A673 (cell line): ENCODE measurements around the gene HAS3. TPM values are rescaled to one million over a fixed set of nuclear protein-coding genes. Genes with fewer than 3 reads are reported as not detected.

Experiments
- BruUV-seq: library from RNA; stranded (reverse); fragments of 400-500 nt; replicated peaks from 2 replicates; lab custom pipeline; 2021; lab: Mats Ljungman, UMichigan
- CTCF ChIA-PET: fragments of 300-600 bp; sonication (Branson Sonifier 250); formaldehyde crosslinking; loops from one replicate; lab custom pipeline; 2022; ENCODE audit warnings: antibody characterized with exemption; lab: Charles Lee
- POLR2A ChIA-PET: fragments of 300-600 bp; sonication (Branson Sonifier 250); formaldehyde crosslinking; loops from one replicate; lab custom pipeline; 2022; ENCODE audit warnings: antibody characterized with exemption; ENCODE audit not compliant: low non-redundant PET; lab: Charles Lee
- DNase-seq: peaks from one replicate; pipeline ENCODE4 v3.0.0-alpha.2; 2015; ENCODE audit warnings: low spot score
- H3K27ac ChIP-seq: fragments of 200-600 bp; sonication (generic); 2 replicates; pipeline ENCODE4 v1.5.1; 2016; ENCODE audit warnings: mixed run types, low read depth, mild to moderate bottlenecking, mixed read lengths, antibody characterized with exemption, low read length; ENCODE audit not compliant: poor library complexity, severe bottlenecking
- H3K27me3 ChIP-seq: fragments of 200-600 bp; sonication (generic); replicated peaks from 2 replicates; pipeline ENCODE4 v1.6.1; 2017; ENCODE audit warnings: mixed run types, low read depth, mild to moderate bottlenecking, mixed read lengths, antibody characterized with exemption, low read length; ENCODE audit not compliant: insufficient read depth, poor library complexity
- H3K36me3 ChIP-seq: fragments of 200-600 bp; sonication (generic); 2 replicates; pipeline ENCODE4 v1.6.1; 2016; ENCODE audit warnings: mixed run types, mild to moderate bottlenecking, mixed read lengths, antibody characterized with exemption, low read length; ENCODE audit not compliant: insufficient read depth, poor library complexity, severe bottlenecking
- H3K4me1 ChIP-seq: fragments of 200-600 bp; sonication (generic); 2 replicates; pipeline ENCODE4 v1.6.1; 2017; ENCODE audit warnings: mixed run types, mild to moderate bottlenecking, mixed read lengths, antibody characterized with exemption, low read length; ENCODE audit not compliant: insufficient read depth, poor library complexity, severe bottlenecking
- H3K4me3 ChIP-seq: fragments of 200-600 bp; sonication (generic); 2 replicates; pipeline ENCODE4 v1.5.1; 2016; ENCODE audit warnings: low read depth, mixed run types, mild to moderate bottlenecking, mixed read lengths, low read length; ENCODE audit not compliant: poor library complexity, severe bottlenecking
- H3K9me3 ChIP-seq: fragments of 200-600 bp; sonication (generic); 2 replicates; pipeline ENCODE4 v1.6.1; 2016; ENCODE audit warnings: mixed run types, low read depth, mild to moderate bottlenecking, mixed read lengths, antibody characterized with exemption, low read length; ENCODE audit not compliant: poor library complexity, severe bottlenecking
- EZH2 ChIP-seq: fragments of 200-600 bp; sonication (generic); IDR thresholded peaks from 2 replicates; pipeline ENCODE4 v1.6.1; 2017; ENCODE audit warnings: borderline replicate concordance, low read depth, mild to moderate bottlenecking, mixed read lengths, antibody characterized with exemption, low read length; ENCODE audit not compliant: poor library complexity, severe bottlenecking
- intact Hi-C: fragments of 100-400 bp; cut with micrococcal nuclease; formaldehyde crosslinking; loops from one replicate; pipeline ENCODE4 v1.10.0; 2022; ENCODE audit not compliant: unreplicated experiment
- total RNA-seq: library from RNA; stranded (reverse); gene quantifications from 2 replicates; pipeline ENCODE4 v1.2.3, GENCODE V29; 2021
- TF ChIP-seq, protein P1 (sequence below): fragments of 300-800, 200-600 bp; sonication (generic); conservative IDR thresholded peaks from 2 replicates; pipeline ENCODE4 v1.5.1; 2017; ENCODE audit warnings: low read depth, mild to moderate bottlenecking, antibody characterized with exemption, low read length, moderate library complexity, mixed read lengths

Gene HAS3
- total RNA-seq, 1 experiment from 2014 or later = 0.49 TPM

DNA sequence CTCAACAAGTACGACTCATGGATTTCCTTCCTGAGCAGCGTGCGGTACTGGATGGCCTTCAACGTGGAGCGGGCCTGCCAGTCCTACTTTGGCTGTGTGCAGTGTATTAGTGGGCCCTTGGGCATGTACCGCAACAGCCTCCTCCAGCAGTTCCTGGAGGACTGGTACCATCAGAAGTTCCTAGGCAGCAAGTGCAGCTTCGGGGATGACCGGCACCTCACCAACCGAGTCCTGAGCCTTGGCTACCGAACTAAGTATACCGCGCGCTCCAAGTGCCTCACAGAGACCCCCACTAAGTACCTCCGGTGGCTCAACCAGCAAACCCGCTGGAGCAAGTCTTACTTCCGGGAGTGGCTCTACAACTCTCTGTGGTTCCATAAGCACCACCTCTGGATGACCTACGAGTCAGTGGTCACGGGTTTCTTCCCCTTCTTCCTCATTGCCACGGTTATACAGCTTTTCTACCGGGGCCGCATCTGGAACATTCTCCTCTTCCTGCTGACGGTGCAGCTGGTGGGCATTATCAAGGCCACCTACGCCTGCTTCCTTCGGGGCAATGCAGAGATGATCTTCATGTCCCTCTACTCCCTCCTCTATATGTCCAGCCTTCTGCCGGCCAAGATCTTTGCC lies 9.0 kb downstream of the HAS3 start:
- no peaks in the 10 kb centered on the region for H3K4me1 ChIP-seq
- no peak overlapping the region for H3K4me3 ChIP-seq
- H3K36me3 ChIP-seq = peaks cover 30% of the 10 kb centered on the region
- intact Hi-C loops = no loop called here
- no TSS peak for BruUV-seq
- TF ChIP-seq EZH2 = no peak
- TF ChIP-seq, protein P1, sequence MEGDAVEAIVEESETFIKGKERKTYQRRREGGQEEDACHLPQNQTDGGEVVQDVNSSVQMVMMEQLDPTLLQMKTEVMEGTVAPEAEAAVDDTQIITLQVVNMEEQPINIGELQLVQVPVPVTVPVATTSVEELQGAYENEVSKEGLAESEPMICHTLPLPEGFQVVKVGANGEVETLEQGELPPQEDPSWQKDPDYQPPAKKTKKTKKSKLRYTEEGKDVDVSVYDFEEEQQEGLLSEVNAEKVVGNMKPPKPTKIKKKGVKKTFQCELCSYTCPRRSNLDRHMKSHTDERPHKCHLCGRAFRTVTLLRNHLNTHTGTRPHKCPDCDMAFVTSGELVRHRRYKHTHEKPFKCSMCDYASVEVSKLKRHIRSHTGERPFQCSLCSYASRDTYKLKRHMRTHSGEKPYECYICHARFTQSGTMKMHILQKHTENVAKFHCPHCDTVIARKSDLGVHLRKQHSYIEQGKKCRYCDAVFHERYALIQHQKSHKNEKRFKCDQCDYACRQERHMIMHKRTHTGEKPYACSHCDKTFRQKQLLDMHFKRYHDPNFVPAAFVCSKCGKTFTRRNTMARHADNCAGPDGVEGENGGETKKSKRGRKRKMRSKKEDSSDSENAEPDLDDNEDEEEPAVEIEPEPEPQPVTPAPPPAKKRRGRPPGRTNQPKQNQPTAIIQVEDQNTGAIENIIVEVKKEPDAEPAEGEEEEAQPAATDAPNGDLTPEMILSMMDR = no peak
- no peaks in the 10 kb centered on the region for H3K27me3 ChIP-seq
- ChIA-PET POLR2A (interaction anchor here (0.5 kb wide), 1 partner anchor 19 kb away, joined by 4 read pairs; no protein-coding TSS in a partner anchor), CTCF (no interaction called here)
- H3K9me3 ChIP-seq = no peaks in the 10 kb centered on the region
- no peak for DNase-seq
- H3K27ac ChIP-seq = no peak overlapping the region

DNA sequence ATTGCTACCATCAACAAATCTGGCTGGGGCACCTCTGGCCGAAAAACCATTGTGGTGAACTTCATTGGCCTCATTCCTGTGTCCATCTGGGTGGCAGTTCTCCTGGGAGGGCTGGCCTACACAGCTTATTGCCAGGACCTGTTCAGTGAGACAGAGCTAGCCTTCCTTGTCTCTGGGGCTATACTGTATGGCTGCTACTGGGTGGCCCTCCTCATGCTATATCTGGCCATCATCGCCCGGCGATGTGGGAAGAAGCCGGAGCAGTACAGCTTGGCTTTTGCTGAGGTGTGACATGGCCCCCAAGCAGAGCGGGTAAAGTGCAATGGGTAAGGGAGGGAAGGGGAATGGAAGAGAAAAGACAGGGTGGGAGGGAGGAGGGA lies 9.5 kb downstream of the HAS3 start:
- CTCF ChIA-PET = no interaction called here

DNA sequence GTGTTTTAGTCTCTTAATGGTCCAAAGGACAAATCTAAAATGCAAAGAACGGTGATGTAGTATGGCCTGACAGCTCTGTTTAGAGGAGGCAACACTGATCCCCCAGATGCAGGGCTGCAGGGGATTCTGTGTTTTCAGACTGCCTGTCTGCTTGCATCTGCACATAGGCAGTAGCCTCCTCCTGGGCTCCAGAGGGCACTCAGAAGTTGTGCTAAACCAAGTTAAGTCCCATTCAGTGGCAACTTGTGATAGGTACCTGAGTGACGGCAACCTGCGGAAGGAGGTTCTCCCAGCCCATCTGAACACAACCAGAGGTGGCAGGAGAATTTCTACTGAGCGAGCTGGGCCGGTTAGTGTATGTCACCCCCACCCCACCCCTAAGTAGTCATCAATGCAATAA lies 9.9 kb downstream of the HAS3 start:
- H3K9me3 ChIP-seq = no peaks in the 10 kb centered on the region
- no peak overlapping the region for H3K27ac ChIP-seq
- no peaks in the 10 kb centered on the region for H3K4me1 ChIP-seq
- BruUV-seq = no TSS peak
- H3K4me3 ChIP-seq = no peak overlapping the region
- H3K36me3 ChIP-seq = peaks cover 39% of the 10 kb centered on the region
- intact Hi-C loops = no loop called here
- DNase-seq = no peak
- CTCF ChIA-PET = no interaction called here
- POLR2A ChIA-PET = no interaction called here
- no peaks in the 10 kb centered on the region for H3K27me3 ChIP-seq
- TF ChIP-seq, protein P1 = no peak
- no peak for TF ChIP-seq EZH2

More for the DNA sequence above, 9.5 kb downstream of the HAS3 start:
- no TSS peak for BruUV-seq
- POLR2A ChIA-PET = interaction anchor here (0.5 kb wide), 1 partner anchor 18 kb away, joined by 4 read pairs; no protein-coding TSS in a partner anchor
- Histone ChIP-seq H3K9me3 (no peaks in the 10 kb centered on the region), H3K27ac (no peak overlapping the region), H3K36me3 (peaks cover 35% of the 10 kb centered on the region), H3K27me3 (no peaks in the 10 kb centered on the region), H3K4me3 (no peak overlapping the region), H3K4me1 (no peaks in the 10 kb centered on the region)
- no peak for DNase-seq
- TF ChIP-seq, protein P1 = no peak
- intact Hi-C loops = no loop called here
